Omental fat pad (tissue), 4 donors: ENCODE data around the gene PFKFB3. TPM values are rescaled to one million over a fixed set of nuclear protein-coding genes. Genes with fewer than 3 reads are reported as not detected.
A peak's percentile ranks its signal among the peaks of the same experiment; 100 is the strongest.

ENCODE experiments used
- ATAC-seq: fragments of 150-250 bp; one replicate; pipeline ENCODE4 v1.9.1; 2016; ENCODE audit warnings: mild to moderate bottlenecking, moderate library complexity; ENCODE audit not compliant: low FRiP score
- DNase-seq: peaks from one replicate; pipeline ENCODE4 v3.0.0-alpha.2; 2019; ENCODE audit warnings: low spot score
- CTCF ChIP-seq, 3 donors: fragments of 450-650 bp; IDR thresholded peaks; one replicate each; pipeline ENCODE4 v1.5.1; 2016 to 2017; ENCODE audit warnings: antibody characterized with exemption in 3 of 3, mild to moderate bottlenecking in 3 of 3, moderate library complexity in 2 of 3
- total RNA-seq, 4 donors: library from RNA; depleted of rRNA; stranded (reverse); fragments of >200 nt; gene quantifications; one replicate each; pipeline ENCODE4 v1.1.0, GENCODE V29; 2016

Gene PFKFB3
- total RNA-seq: 1,000 to 10,000 TPM in 1 of 4 donors, 100 to 1,000 TPM in 3; 213 to 1,086 (median 354) TPM

GRCh38 chr10:6202684-6203330 lies at the start of gene PFKFB3:
PFKFB3 (plus strand) TSS chr10:6202932; CDS start chr10:6203261, 329 bp downstream.
- peak; percentile 93 for DNase-seq
- peak; percentile 88 for ATAC-seq
- TF ChIP-seq CTCF (IDR thresholded peaks at IDR 0.05): peak in 2 of 3 donors; percentile 93 to 96

GRCh38 chr10:6153845-6154244 lies 48.9 kb upstream of the PFKFB3 start:
- no peak for TF ChIP-seq CTCF (IDR thresholded peaks at IDR 0.05)
- DNase-seq: no peak
- no peak for ATAC-seq

GRCh38 chr10:6154566-6154965 lies 48.2 kb upstream of the PFKFB3 start:
- TF ChIP-seq CTCF (IDR thresholded peaks at IDR 0.05): no peak
- DNase-seq (no peak), ATAC-seq (no peak)

GRCh38 chr10:6158276-6158675 lies 44.5 kb upstream of the PFKFB3 start:
- no peak for ATAC-seq
- no peak for DNase-seq
- TF ChIP-seq CTCF (IDR thresholded peaks at IDR 0.05): no peak

GRCh38 chr10:6161921-6162320 lies 40.8 kb upstream of the PFKFB3 start:
- no peak for ATAC-seq
- DNase-seq: no peak
- no peak for TF ChIP-seq CTCF (IDR thresholded peaks at IDR 0.05)

GRCh38 chr10:6162589-6163356 lies 40.0 kb upstream of the PFKFB3 start:
- TF ChIP-seq CTCF (IDR thresholded peaks at IDR 0.05): no peak
- ATAC-seq (no peak), DNase-seq (no peak)
